Calu3 (cell line): ENCODE results near the gene PARD3. TPM values are rescaled to one million over a fixed set of nuclear protein-coding genes. Genes with fewer than 3 reads are reported as not detected.

ENCODE experiments used
- BruUV-seq: library from RNA; stranded (reverse); fragments of 400-500 nt; replicated peaks from 2 replicates; lab custom pipeline; 2021; lab: Mats Ljungman, UMichigan
- CTCF ChIA-PET: fragments of 300-600 bp; sonication (Branson Sonifier 250); formaldehyde crosslinking; loops from one replicate; lab custom pipeline; 2022; ENCODE audit warnings: antibody characterized with exemption; lab: Charles Lee
- DNase-seq: peaks from one replicate; pipeline ENCODE4 v3.0.0; 2022
- H3K27ac Mint-ChIP-seq: one replicate; pipeline ENCODE4 v1.8.0; 2022; ENCODE audit warnings: mixed read lengths; ENCODE audit not compliant: unreplicated experiment
- H3K27me3 Mint-ChIP-seq: one replicate; pipeline ENCODE4 v1.8.0; 2022; ENCODE audit warnings: mixed read lengths; ENCODE audit not compliant: unreplicated experiment
- H3K36me3 Mint-ChIP-seq: one replicate; pipeline ENCODE4 v1.8.0; 2022; ENCODE audit warnings: mild to moderate bottlenecking, moderate library complexity, mixed read lengths; ENCODE audit not compliant: insufficient read depth, unreplicated experiment
- H3K4me1 Mint-ChIP-seq: one replicate; pipeline ENCODE4 v1.8.0; 2022; ENCODE audit warnings: mild to moderate bottlenecking, low read depth, mixed read lengths; ENCODE audit not compliant: unreplicated experiment
- H3K4me3 Mint-ChIP-seq: one replicate; pipeline ENCODE4 v1.8.0; 2022; ENCODE audit warnings: mild to moderate bottlenecking, low read depth, moderate library complexity, mixed read lengths; ENCODE audit not compliant: unreplicated experiment
- H3K9me3 Mint-ChIP-seq: one replicate; pipeline ENCODE4 v1.8.0; 2022; ENCODE audit warnings: low read depth, mixed read lengths; ENCODE audit not compliant: unreplicated experiment
- intact Hi-C: fragments of 100-400 bp; cut with micrococcal nuclease; formaldehyde crosslinking; loops from one replicate; pipeline ENCODE4 v1.10.0; 2022; ENCODE audit not compliant: unreplicated experiment
- total RNA-seq: library from RNA; stranded (reverse); gene quantifications from 2 replicates; pipeline ENCODE4 v1.2.3, GENCODE V29; 2022
- TF ChIP-seq, protein P1 (sequence below): fragments of 200-600 bp; IDR thresholded peaks from one replicate; pipeline ENCODE4 v1.8.0; 2022; ENCODE audit warnings: antibody characterized with exemption; ENCODE audit not compliant: unreplicated experiment

Gene PARD3
- total RNA-seq, 1 experiment from 2014 or later, result 62.4 TPM

DNA sequence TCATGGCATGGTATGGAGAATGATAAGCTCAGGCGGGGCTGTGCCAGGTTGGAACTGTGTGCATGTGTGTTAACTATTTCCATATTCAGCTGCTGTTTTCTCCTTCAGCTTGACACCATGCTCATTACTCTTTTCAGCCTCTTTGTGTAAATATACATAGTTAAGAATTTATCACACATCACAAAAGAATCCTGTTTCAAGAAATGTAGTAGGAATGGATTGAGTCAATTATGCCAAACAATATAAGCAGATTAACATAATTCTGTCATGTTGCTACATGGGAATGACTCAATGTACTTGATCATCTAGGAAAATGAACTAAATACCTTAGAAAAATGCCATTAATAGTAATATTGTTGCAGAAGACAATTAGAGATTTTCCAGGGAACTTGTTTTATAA is 687.4 kb downstream of the PARD3 start:
- Mint-ChIP-seq H3K4me1 (peaks cover 24% of the 10 kb centered on the region), H3K4me3 (no peak overlapping the region), H3K27ac (no peak overlapping the region), H3K27me3 (no peaks in the 10 kb centered on the region), H3K9me3 (peaks cover 6% of the 10 kb centered on the region), H3K36me3 (peaks cover 6% of the 10 kb centered on the region)
- DNase-seq, result no peak
- intact Hi-C loops, result no loop called here
- no TSS peak for BruUV-seq
- TF ChIP-seq, protein P1, sequence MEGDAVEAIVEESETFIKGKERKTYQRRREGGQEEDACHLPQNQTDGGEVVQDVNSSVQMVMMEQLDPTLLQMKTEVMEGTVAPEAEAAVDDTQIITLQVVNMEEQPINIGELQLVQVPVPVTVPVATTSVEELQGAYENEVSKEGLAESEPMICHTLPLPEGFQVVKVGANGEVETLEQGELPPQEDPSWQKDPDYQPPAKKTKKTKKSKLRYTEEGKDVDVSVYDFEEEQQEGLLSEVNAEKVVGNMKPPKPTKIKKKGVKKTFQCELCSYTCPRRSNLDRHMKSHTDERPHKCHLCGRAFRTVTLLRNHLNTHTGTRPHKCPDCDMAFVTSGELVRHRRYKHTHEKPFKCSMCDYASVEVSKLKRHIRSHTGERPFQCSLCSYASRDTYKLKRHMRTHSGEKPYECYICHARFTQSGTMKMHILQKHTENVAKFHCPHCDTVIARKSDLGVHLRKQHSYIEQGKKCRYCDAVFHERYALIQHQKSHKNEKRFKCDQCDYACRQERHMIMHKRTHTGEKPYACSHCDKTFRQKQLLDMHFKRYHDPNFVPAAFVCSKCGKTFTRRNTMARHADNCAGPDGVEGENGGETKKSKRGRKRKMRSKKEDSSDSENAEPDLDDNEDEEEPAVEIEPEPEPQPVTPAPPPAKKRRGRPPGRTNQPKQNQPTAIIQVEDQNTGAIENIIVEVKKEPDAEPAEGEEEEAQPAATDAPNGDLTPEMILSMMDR, result no peak
- CTCF ChIA-PET, result no interaction called here

DNA sequence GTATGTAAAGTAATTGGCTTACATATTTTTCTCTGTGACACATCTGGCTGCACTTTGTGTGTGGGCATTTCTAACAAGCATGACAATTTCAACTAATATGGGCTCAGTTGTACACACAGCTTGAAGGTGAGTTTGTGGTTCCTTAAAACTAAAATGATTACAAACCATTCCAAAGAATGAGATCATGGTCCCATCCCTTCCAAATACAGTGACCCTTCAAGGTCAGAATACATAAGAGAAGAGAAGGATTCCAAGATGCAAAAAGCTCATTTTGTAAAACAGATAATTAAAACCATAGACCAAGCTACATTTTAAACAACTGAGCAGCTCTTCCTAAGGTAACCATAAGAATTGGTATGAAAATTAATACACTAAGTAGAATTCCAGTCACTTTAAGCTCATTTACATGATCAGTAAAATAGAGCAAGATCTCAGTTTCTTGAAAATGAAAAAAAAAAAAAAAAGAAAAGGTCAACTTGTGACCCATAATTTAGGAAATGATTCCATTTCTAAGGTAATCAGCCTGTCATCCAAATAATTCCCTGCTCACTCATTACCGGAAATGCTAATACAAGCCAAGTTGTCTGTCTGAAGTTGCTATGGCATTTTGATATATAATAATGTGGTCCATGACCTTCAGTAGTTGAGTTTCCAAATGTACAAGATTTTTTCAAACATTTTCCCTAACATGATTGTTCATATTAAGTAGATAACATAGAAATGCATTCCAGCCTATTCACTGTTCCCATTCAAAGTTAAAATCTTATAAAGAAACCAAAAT is 688.5 kb downstream of the PARD3 start:
- CTCF ChIA-PET, result no interaction called here
- TF ChIP-seq, protein P1, result no peak
- no peak overlapping the region for H3K27ac Mint-ChIP-seq

DNA sequence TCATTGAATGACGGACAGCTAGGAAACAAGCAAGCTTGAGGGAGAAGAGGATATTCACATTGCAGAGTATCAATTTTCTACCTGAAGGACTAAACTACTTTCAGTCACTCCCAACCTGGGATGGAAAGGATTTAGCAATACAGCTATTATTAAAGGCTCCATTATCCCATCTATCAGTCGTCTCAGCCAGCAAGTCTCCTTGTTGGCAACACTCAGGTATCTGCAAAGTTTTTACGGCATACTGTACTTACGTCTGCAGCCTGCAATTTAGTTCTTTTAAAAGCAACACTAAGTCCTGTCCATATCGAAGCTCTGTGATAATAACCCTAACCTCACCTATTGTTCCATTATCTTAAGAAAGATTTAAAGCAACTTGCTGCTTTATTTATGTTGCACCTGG is 689.4 kb downstream of the PARD3 start:
- intact Hi-C loops, result no loop called here
- H3K4me3 Mint-ChIP-seq, result no peak overlapping the region
- H3K4me1 Mint-ChIP-seq, result peaks cover 43% of the 10 kb centered on the region
- TF ChIP-seq, protein P1, result no peak
- H3K27ac Mint-ChIP-seq, result no peak overlapping the region
- no peak for DNase-seq
- BruUV-seq, result no TSS peak
- peaks cover 6% of the 10 kb centered on the region for H3K36me3 Mint-ChIP-seq
- H3K9me3 Mint-ChIP-seq, result peaks cover 6% of the 10 kb centered on the region
- CTCF ChIA-PET, result interaction anchor here (0.5 kb wide), 1 partner anchor 1044 kb away, joined by 5 read pairs; no protein-coding TSS in a partner anchor
- H3K27me3 Mint-ChIP-seq, result no peaks in the 10 kb centered on the region

More for the DNA sequence above, 688.5 kb downstream of the PARD3 start:
- intact Hi-C loops, result no loop called here
- Mint-ChIP-seq H3K4me3 (no peak overlapping the region), H3K36me3 (peaks cover 6% of the 10 kb centered on the region), H3K4me1 (peaks cover 35% of the 10 kb centered on the region), H3K27me3 (no peaks in the 10 kb centered on the region), H3K9me3 (peaks cover 6% of the 10 kb centered on the region)
- DNase-seq, result no peak
- no TSS peak for BruUV-seq

DNA sequence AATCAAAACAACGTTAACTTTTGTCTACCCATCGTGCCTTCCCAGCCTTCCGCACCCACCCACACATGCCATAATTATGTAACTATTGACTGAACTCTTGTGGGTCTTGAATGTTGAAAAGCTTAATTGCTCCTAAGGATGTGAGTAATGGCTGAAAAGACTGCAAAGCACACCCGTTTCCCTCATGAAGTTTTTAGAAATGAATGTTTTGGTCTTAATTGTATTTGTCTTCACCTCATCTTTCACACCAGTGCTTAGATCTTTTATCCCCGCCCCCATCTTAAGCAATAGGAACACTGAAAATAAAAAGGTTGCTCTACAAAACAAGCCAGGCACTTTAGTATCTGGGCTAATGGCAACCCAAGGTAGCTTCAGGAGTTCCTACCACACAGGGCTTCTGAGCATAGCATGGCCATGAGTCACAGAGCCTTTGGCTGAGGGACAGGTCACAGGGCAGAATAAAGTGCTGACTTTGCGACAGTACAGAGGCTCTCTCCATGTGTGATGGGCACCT is 690.5 kb downstream of the PARD3 start:
- H3K9me3 Mint-ChIP-seq, result no peaks in the 10 kb centered on the region
- peak; percentile 81 for DNase-seq
- peaks cover 46% of the 10 kb centered on the region for H3K4me1 Mint-ChIP-seq
- no peaks in the 10 kb centered on the region for H3K27me3 Mint-ChIP-seq
- intact Hi-C loops, result loop anchor here (5.0 kb wide), 1 partner anchor 792 kb away; the partner anchor contains the start of gene NRP1
- H3K27ac Mint-ChIP-seq, result peak overlapping the region; percentile 70
- CTCF ChIA-PET, result interaction anchor here (0.7 kb wide), 1 partner anchor 1004 kb away, joined by 4 read pairs; no protein-coding TSS in a partner anchor
- TF ChIP-seq, protein P1, result no peak
- no TSS peak for BruUV-seq
- H3K36me3 Mint-ChIP-seq, result peaks cover 6% of the 10 kb centered on the region
- H3K4me3 Mint-ChIP-seq, result peak overlapping the region; percentile 4
